K562 (cell line): ENCODE data around the gene CD207. TPM values are rescaled to one million over a fixed set of nuclear protein-coding genes. Genes with fewer than 3 reads are reported as not detected.

ENCODE experiments used
- ATF6 ChIP-seq: sonication (generic); formaldehyde crosslinking; IDR thresholded peaks from 2 replicates; pipeline ENCODE4 v1.4.0; 2020; ENCODE audit warnings: mild to moderate bottlenecking, missing genetic modification reagents
- CTBP1 ChIP-seq: fragments of 450-650 bp; IDR thresholded peaks from 2 replicates; pipeline ENCODE4 v1.6.1; 2016; ENCODE audit warnings: borderline replicate concordance
- RAD21 ChIP-seq, 2 experiments: fragments of 250-450 bp in 1 of 2; fragments of 450-650 bp in 1 of 2; sonication (Bioruptor Pico) in 1 of 2; formaldehyde crosslinking in 1 of 2; IDR thresholded peaks in 1 of 2; conservative IDR thresholded peaks in 1 of 2; 2 replicates each; pipeline versions ENCODE4 v1.4.0 to v1.8.0; 2020 to 2022; ENCODE audit warnings: mild to moderate bottlenecking in 2 of 2, moderate library complexity in 1 of 2
- SFPQ ChIP-seq: fragments of 200-400 bp; formaldehyde crosslinking; IDR thresholded peaks from 2 replicates; pipeline ENCODE4 v1.6.1; 2017; ENCODE audit warnings: mild to moderate bottlenecking, low read depth, low read length, moderate library complexity
- SRSF1 ChIP-seq: fragments of 200-400 bp; formaldehyde crosslinking; IDR thresholded peaks from 2 replicates; pipeline ENCODE4 v1.6.1; 2017; ENCODE audit warnings: mild to moderate bottlenecking, low read depth, low read length, moderate library complexity
- XRCC4 ChIP-seq: IDR thresholded peaks from one replicate; pipeline ENCODE4 v1.6.1; 2011; ENCODE audit not compliant: insufficient read depth, insufficient read length; ENCODE audit errors: extremely low read depth
- ZNF253 ChIP-seq: fragments of 250-450 bp; sonication (Bioruptor Pico); conservative IDR thresholded peaks from 2 replicates; pipeline ENCODE4 v1.6.1; 2021; ENCODE audit warnings: mild to moderate bottlenecking
- ZNF431 ChIP-seq: sonication (generic); formaldehyde crosslinking; IDR thresholded peaks from 2 replicates; pipeline ENCODE4 v1.8.0; 2022; ENCODE audit warnings: mild to moderate bottlenecking, missing genetic modification reagents
- polyA plus RNA-seq, 8 experiments: library from polyadenylated mRNA; depleted of rRNA in 4 of 8; stranded (reverse) in 5 of 8; unstranded in 3 of 8; fragments of >200 nt; fragmentation: Nextera tagmentation in 2 of 8; fragmentation: Illumina TruSeq in 1 of 8; extraction: Ambion mirVana in 2 of 8; extraction: Trizol in 1 of 8; gene quantifications; 2 replicates each; pipeline versions ENCODE4 v1.2.1 to v1.2.3, GENCODE V29; 2011 to 2014; ENCODE audit warnings: inconsistent platforms in 1 of 8, missing spikeins in 1 of 8
- total RNA-seq, 7 experiments: library from RNA; depleted of rRNA in 6 of 7; stranded (reverse); fragments of >200 nt in 6 of 7; fragmentation: Illumina TruSeq in 2 of 7; extraction: Trizol in 2 of 7; gene quantifications; 2 replicates each; pipeline versions ENCODE4 v1.2.1 to v1.2.3, GENCODE V29; 2011 to 2021; ENCODE audit warnings: low replicate concordance in 1 of 7

The CD207 gene
- total and polyA plus RNA-seq, 9 of the 15 experiments (the other 6 are each of a cell fraction or from before 2014, with no cell fraction given), result not detected

DNA sequence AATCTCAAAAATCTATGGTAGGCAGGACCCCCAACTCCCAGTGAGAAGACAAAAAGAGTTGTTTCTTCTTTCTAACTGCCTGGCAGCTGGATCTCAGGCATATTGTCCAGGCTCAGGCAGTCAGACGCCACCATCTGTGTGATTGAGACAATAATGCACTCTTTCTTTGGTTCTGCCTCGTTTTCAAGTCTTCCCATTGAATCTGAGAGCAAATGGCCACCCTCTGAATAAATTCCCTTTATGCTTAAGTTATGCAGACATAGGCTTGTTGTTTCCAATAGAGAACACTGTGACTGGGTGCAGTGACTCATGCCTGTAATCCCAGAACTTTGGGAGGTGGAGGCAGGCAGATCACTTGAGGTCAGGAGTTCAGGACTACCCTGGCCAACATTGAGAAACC lies 15.3 kb upstream of the CD207 start (continued):
- TF ChIP-seq SFPQ (no peak), SRSF1 (no peak), ZNF431 (CRISPR knock-in tag) (no peak), XRCC4 (no peak), RAD21 (CRISPR knock-in tag; conservative IDR thresholded peaks at IDR 0.05 in 1 of 2, IDR thresholded peaks at IDR 0.05 in 1 of 2) (no peak), ZNF253 (CRISPR knock-in tag) (no peak), ATF6 (CRISPR knock-in tag) (no peak), CTBP1 (no peak)
- TF ChIP-seq, all 486 proteins: peak for 0
